ENCODE data around the gene CDSN.

The CDSN gene

DNA sequence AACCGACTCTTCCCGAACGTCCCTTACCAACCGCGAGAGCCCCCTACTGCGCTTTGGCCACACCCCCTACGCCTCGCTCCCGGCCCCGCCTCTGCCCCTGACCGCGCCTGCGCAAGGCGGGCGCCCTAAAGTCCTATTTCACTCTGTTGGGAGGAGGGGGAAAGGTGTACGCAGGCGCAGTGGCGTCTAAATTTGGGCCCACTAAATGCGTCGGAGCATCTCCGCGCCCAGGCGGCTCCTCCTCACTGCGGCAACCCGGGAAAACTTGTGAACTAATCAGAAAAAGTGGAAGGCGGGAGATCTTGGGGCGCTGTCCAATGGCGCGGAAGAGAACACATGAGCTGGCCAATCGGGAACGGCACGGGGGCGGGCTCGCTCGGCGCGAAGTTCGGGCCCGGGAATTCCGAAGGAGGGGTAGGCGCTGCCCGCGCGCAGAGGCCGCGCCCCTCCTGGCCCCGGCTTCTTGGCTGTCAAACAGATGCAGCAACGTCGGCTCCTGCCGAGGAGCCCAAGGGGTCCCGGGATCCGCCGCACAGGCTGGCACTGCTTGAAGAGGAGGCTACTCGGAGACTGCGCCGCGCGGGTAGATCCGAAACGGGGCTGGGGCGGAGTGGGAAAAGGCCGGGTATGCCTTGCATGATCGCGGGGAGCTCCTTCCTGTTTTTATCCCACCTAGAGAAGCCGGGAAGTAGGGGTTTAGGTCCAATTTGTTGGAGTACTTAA is 38.1 kb upstream of the CDSN start, which contains the start of gene TCF19:
TCF19 (plus strand) TSS at position 450 of the 723 bp plus-strand sequence. CDS start 881 bp downstream, outside the sequence.
- H3K36me3 ChIP-seq (ENCODE audit: insufficient read depth, low read length) = no peaks in the 10 kb centered on the region; the same call in 1 of the 2 replicates
- H3F3A ChIP-seq (ENCODE audit: low read depth) = no peaks in the 10 kb centered on the region
- peaks cover 57% of the 10 kb centered on the region for H3K79me2 ChIP-seq (ENCODE audit: insufficient read depth, low read length)
- H3K9me2 ChIP-seq (replicated peaks; ENCODE audit: low read depth, low read length) = no peaks in the 10 kb centered on the region
- peaks cover 7% of the 10 kb centered on the region for H4K20me1 ChIP-seq (ENCODE audit: insufficient read depth, low read length, poor library complexity, severe bottlenecking)
- peak within 1 kb of the TSS; percentile 89 for H3K4me3 ChIP-seq (ENCODE audit: low read length, poor library complexity, severe bottlenecking)
- H2AFZ ChIP-seq (ENCODE audit: low read length) = peak within 1 kb of the TSS; percentile 89
- peak within 1 kb of the TSS; percentile 88 for H3K9ac ChIP-seq (ENCODE audit: low read depth, low read length, poor library complexity, severe bottlenecking)
- H3K4me1 ChIP-seq (ENCODE audit: insufficient read depth, low read length, poor library complexity, severe bottlenecking) = peaks cover 45% of the 10 kb centered on the region
- peak within 1 kb of the TSS; percentile 95 for H3K4me2 ChIP-seq (ENCODE audit: low read depth, low read length, poor library complexity, severe bottlenecking)
- H3K9me3 ChIP-seq (ENCODE audit: insufficient read depth, low read depth, low read length) = no peaks in the 10 kb centered on the region
- no peaks in the 10 kb centered on the region for H3K27me3 ChIP-seq (ENCODE audit: insufficient read depth, low read length, poor library complexity, severe bottlenecking)
- TF ChIP-seq CTCF (conservative IDR thresholded peaks at IDR 0.05; ENCODE audit: low read length) (no peak), EZH2phosphoT487 (IDR thresholded peaks at IDR 0.05; ENCODE audit: borderline replicate concordance) (no peak)

GRCh38 chr6:31157513-31158139 is 37.4 kb upstream of the CDSN start, which contains the start of gene CCHCR1:
TSS of gene CCHCR1 (minus strand) at chr6:31157802. CDS start at chr6:31157600, 202 bp downstream.
- H4K20me1 ChIP-seq (ENCODE audit: insufficient read depth, low read length, poor library complexity, severe bottlenecking) = peaks cover 7% of the 10 kb centered on the region
- H3K79me2 ChIP-seq (ENCODE audit: insufficient read depth, low read length) = peaks cover 53% of the 10 kb centered on the region
- H3K4me3 ChIP-seq (ENCODE audit: low read length, poor library complexity, severe bottlenecking) = peak within 1 kb of the TSS; percentile 89
- peak within 1 kb of the TSS; percentile 89 for H2AFZ ChIP-seq (ENCODE audit: low read length)
- H3K27me3 ChIP-seq (ENCODE audit: insufficient read depth, low read length, poor library complexity, severe bottlenecking) = no peaks in the 10 kb centered on the region
- H3K4me2 ChIP-seq (ENCODE audit: low read depth, low read length, poor library complexity, severe bottlenecking) = peak within 1 kb of the TSS; percentile 95
- no peak for TF ChIP-seq EZH2phosphoT487 (IDR thresholded peaks at IDR 0.05; ENCODE audit: borderline replicate concordance)
- H3K9ac ChIP-seq (ENCODE audit: low read depth, low read length, poor library complexity, severe bottlenecking) = peak within 1 kb of the TSS; percentile 88
- H3K4me1 ChIP-seq (ENCODE audit: insufficient read depth, low read length, poor library complexity, severe bottlenecking) = peaks cover 40% of the 10 kb centered on the region
- no peaks in the 10 kb centered on the region for H3F3A ChIP-seq (ENCODE audit: low read depth)
- no peaks in the 10 kb centered on the region for H3K9me3 ChIP-seq (ENCODE audit: insufficient read depth, low read depth, low read length)
- H3K36me3 ChIP-seq (ENCODE audit: insufficient read depth, low read length) = no peaks in the 10 kb centered on the region; the same call in 1 of the 2 replicates
- no peaks in the 10 kb centered on the region for H3K9me2 ChIP-seq (replicated peaks; ENCODE audit: low read depth, low read length)

DNA sequence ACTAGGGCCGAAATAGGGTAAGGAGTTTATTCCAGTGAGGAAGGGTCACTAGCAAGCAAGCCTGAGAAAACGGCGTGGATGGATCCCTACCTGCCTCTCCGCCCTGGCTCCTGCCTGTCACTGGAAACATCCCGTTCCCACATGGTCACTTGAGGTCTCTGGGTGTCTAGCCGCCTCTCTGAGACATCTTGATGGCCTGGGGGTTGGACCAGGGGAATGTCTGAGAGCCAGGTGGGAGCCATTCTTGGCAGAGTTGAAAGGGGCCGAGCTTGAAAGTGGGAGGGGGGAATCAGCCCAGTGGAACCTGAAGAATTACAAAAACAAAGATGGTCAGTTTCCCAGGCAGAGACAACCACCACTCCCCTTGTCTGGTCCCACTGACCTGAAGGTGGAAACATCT is 36.4 kb upstream of the CDSN start:
- H3K36me3 ChIP-seq (ENCODE audit: insufficient read depth, low read length) = no peaks in the 10 kb centered on the region; the same call in 1 of the 2 replicates
- H3K4me1 ChIP-seq (ENCODE audit: insufficient read depth, low read length, poor library complexity, severe bottlenecking) = peaks cover 30% of the 10 kb centered on the region
- no peak overlapping the region for H2AFZ ChIP-seq (ENCODE audit: low read length)
- peak overlapping the region; percentile 85 for H3K4me2 ChIP-seq (ENCODE audit: low read depth, low read length, poor library complexity, severe bottlenecking)
- H3F3A ChIP-seq (ENCODE audit: low read depth) = no peaks in the 10 kb centered on the region
- H4K20me1 ChIP-seq (ENCODE audit: insufficient read depth, low read length, poor library complexity, severe bottlenecking) = peaks cover 7% of the 10 kb centered on the region
- peak overlapping the region; percentile 89 for H3K4me3 ChIP-seq (ENCODE audit: low read length, poor library complexity, severe bottlenecking)
- peak overlapping the region; percentile 79 for H3K9ac ChIP-seq (ENCODE audit: low read depth, low read length, poor library complexity, severe bottlenecking)
- no peaks in the 10 kb centered on the region for H3K27me3 ChIP-seq (ENCODE audit: insufficient read depth, low read length, poor library complexity, severe bottlenecking)
- no peaks in the 10 kb centered on the region for H3K9me3 ChIP-seq (ENCODE audit: insufficient read depth, low read depth, low read length)
- H3K79me2 ChIP-seq (ENCODE audit: insufficient read depth, low read length) = peaks cover 43% of the 10 kb centered on the region
- TF ChIP-seq EZH2phosphoT487 (IDR thresholded peaks at IDR 0.05; ENCODE audit: borderline replicate concordance) = no peak
- TF ChIP-seq CTCF (conservative IDR thresholded peaks at IDR 0.05; ENCODE audit: low read length) = no peak
- H3K9me2 ChIP-seq (replicated peaks; ENCODE audit: low read depth, low read length) = no peaks in the 10 kb centered on the region

Measured in Loucy (cell line).